Neural cell (in vitro differentiated cells): ENCODE results near the gene CYP2E1. TPM values are rescaled to one million over a fixed set of nuclear protein-coding genes. Genes with fewer than 3 reads are reported as not detected.

ENCODE experiments used
- H2AFZ ChIP-seq: fragments of 200-600, 300-800 bp; sonication (generic), shearing (Covaris generic); 2 replicates; pipeline ENCODE4 v1.6.0; 2014; ENCODE audit warnings: low read depth, mild to moderate bottlenecking, antibody characterized with exemption, low read length, moderate library complexity
- H3F3A ChIP-seq: fragments of 200-600 bp; shearing (Covaris generic); 2 replicates; pipeline ENCODE4 v1.6.1; 2016; ENCODE audit warnings: mild to moderate bottlenecking, moderate library complexity, mixed read lengths, antibody characterized with exemption, low read length; ENCODE audit not compliant: insufficient read depth, poor library complexity, severe bottlenecking
- H3K27ac ChIP-seq: fragments of 200-600, 300-800 bp; sonication (generic), shearing (Covaris generic); 2 replicates; pipeline ENCODE4 v1.5.1; 2014; ENCODE audit warnings: mild to moderate bottlenecking, low read length, moderate library complexity
- H3K27me3 ChIP-seq: fragments of 300-800, 200-600 bp; sonication (generic), shearing (Covaris generic); 2 replicates; pipeline ENCODE4 v1.6.0; 2014; ENCODE audit warnings: mild to moderate bottlenecking, low read depth, low read length, moderate library complexity; ENCODE audit not compliant: insufficient read depth
- H3K36me3 ChIP-seq: fragments of 300-800, 200-600 bp; sonication (generic), shearing (Covaris generic); 2 replicates; pipeline ENCODE4 v1.5.1; 2014; ENCODE audit warnings: mild to moderate bottlenecking, antibody characterized with exemption, low read length, moderate library complexity; ENCODE audit not compliant: insufficient read depth
- H3K4me2 ChIP-seq: fragments of 300-800, 200-600 bp; sonication (generic), shearing (Covaris generic); 2 replicates; pipeline ENCODE4 v1.6.0; 2014; ENCODE audit warnings: mild to moderate bottlenecking, low read length
- H3K4me3 ChIP-seq: fragments of 300-800, 200-600 bp; sonication (generic), shearing (Covaris generic); 2 replicates; pipeline ENCODE4 v1.5.1; 2014; ENCODE audit warnings: mild to moderate bottlenecking, low read length, moderate library complexity
- H3K79me2 ChIP-seq: fragments of 200-600 bp; shearing (Covaris generic); replicated peaks from 2 replicates; pipeline ENCODE4 v1.6.0; 2014; ENCODE audit warnings: mild to moderate bottlenecking, low read length, moderate library complexity; ENCODE audit not compliant: insufficient read depth
- H3K9ac ChIP-seq: fragments of 300-800, 200-600 bp; sonication (generic), shearing (Covaris generic); 2 replicates; pipeline ENCODE4 v1.6.1; 2016; ENCODE audit warnings: mild to moderate bottlenecking, low read length, mixed read lengths
- H3K9me2 ChIP-seq: fragments of 200-600 bp; shearing (Covaris generic); 2 replicates; pipeline ENCODE4 v1.6.1; 2016; ENCODE audit warnings: mild to moderate bottlenecking, low read length, mixed read lengths; ENCODE audit not compliant: insufficient read depth
- H3K9me3 ChIP-seq: fragments of 200-600, 300-800 bp; sonication (generic), shearing (Covaris generic); 2 replicates; pipeline ENCODE4 v1.6.1; 2016; ENCODE audit warnings: mild to moderate bottlenecking, mixed run types, low read length, moderate library complexity, mixed read lengths
- H4K20me1 ChIP-seq: fragments of 200-600 bp; shearing (Covaris generic); 2 replicates; pipeline ENCODE4 v1.6.1; 2016; ENCODE audit warnings: mild to moderate bottlenecking, mixed run types; ENCODE audit not compliant: insufficient read depth
- CTCF ChIP-seq: fragments of 450-650 bp; IDR thresholded peaks from 2 replicates; pipeline ENCODE4 v1.5.1; 2014; ENCODE audit warnings: antibody characterized with exemption, mild to moderate bottlenecking, moderate library complexity; ENCODE audit not compliant: poor library complexity, severe bottlenecking
- EP300 ChIP-seq: fragments of 450-650 bp; conservative IDR thresholded peaks from 2 replicates; pipeline ENCODE4 v1.6.1; 2014; ENCODE audit warnings: antibody characterized with exemption, mild to moderate bottlenecking, moderate library complexity; ENCODE audit not compliant: poor library complexity, severe bottlenecking
- EZH2 ChIP-seq: fragments of 200-600, 300-800 bp; shearing (Covaris generic), sonication (generic); IDR thresholded peaks from 2 replicates; pipeline ENCODE4 v1.6.1; 2014; ENCODE audit warnings: antibody characterized with exemption, low read length, borderline replicate concordance, mild to moderate bottlenecking; ENCODE audit not compliant: insufficient read depth, poor library complexity, severe bottlenecking
- MXI1 ChIP-seq: fragments of 450-650 bp; conservative IDR thresholded peaks from 2 replicates; pipeline ENCODE4 v1.6.1; 2014; ENCODE audit warnings: antibody characterized with exemption, mild to moderate bottlenecking; ENCODE audit not compliant: poor library complexity, severe bottlenecking
- POLR2AphosphoS5 ChIP-seq: IDR thresholded peaks from 2 replicates; pipeline ENCODE4 v1.6.1; 2012
- RAD21 ChIP-seq: fragments of 450-650 bp; conservative IDR thresholded peaks from 2 replicates; pipeline ENCODE4 v1.6.1; 2014; ENCODE audit warnings: antibody characterized with exemption, mild to moderate bottlenecking, moderate library complexity
- SMC3 ChIP-seq: fragments of 450-650 bp; conservative IDR thresholded peaks from 2 replicates; pipeline ENCODE4 v1.6.1; 2014; ENCODE audit warnings: antibody characterized with exemption, mild to moderate bottlenecking, moderate library complexity; ENCODE audit not compliant: poor library complexity
- TAF1 ChIP-seq: IDR thresholded peaks from 2 replicates; pipeline ENCODE4 v1.6.1; 2012; ENCODE audit warnings: low read depth
- polyA plus RNA-seq: library from polyadenylated mRNA; depleted of rRNA; stranded (reverse); fragments of >200 nt; gene quantifications from 2 replicates; pipeline ENCODE4 v1.2.3, GENCODE V29; 2014
- TF ChIP-seq, protein P1 (sequence below): IDR thresholded peaks from 2 replicates; pipeline ENCODE4 v1.6.1; 2012; ENCODE audit warnings: borderline replicate concordance

The CYP2E1 gene
- polyA plus RNA-seq, 1 donor from 2014 or later, result 1.7 TPM

GRCh38 chr10:133487085-133487484, 40.1 kb upstream of the CYP2E1 start:
- Histone ChIP-seq H3K79me2 (no peaks in the 10 kb centered on the region), H3K9me2 (no peaks in the 10 kb centered on the region), H3K27ac (no peak overlapping the region), H3F3A (no peaks in the 10 kb centered on the region), H4K20me1 (no peaks in the 10 kb centered on the region), H3K9me3 (peaks cover 12% of the 10 kb centered on the region), H3K9ac (no peak overlapping the region), H3K4me3 (no peak overlapping the region), H2AFZ (no peak overlapping the region), H3K27me3 (no peaks in the 10 kb centered on the region), H3K36me3 (no peaks in the 10 kb centered on the region), H3K4me2 (no peak overlapping the region)
- TF ChIP-seq CTCF (no peak), EZH2 (no peak), POLR2AphosphoS5 (no peak), TAF1 (no peak), EP300 (no peak), SMC3 (no peak), RAD21 (no peak), MXI1 (no peak)
- TF ChIP-seq, protein P1, sequence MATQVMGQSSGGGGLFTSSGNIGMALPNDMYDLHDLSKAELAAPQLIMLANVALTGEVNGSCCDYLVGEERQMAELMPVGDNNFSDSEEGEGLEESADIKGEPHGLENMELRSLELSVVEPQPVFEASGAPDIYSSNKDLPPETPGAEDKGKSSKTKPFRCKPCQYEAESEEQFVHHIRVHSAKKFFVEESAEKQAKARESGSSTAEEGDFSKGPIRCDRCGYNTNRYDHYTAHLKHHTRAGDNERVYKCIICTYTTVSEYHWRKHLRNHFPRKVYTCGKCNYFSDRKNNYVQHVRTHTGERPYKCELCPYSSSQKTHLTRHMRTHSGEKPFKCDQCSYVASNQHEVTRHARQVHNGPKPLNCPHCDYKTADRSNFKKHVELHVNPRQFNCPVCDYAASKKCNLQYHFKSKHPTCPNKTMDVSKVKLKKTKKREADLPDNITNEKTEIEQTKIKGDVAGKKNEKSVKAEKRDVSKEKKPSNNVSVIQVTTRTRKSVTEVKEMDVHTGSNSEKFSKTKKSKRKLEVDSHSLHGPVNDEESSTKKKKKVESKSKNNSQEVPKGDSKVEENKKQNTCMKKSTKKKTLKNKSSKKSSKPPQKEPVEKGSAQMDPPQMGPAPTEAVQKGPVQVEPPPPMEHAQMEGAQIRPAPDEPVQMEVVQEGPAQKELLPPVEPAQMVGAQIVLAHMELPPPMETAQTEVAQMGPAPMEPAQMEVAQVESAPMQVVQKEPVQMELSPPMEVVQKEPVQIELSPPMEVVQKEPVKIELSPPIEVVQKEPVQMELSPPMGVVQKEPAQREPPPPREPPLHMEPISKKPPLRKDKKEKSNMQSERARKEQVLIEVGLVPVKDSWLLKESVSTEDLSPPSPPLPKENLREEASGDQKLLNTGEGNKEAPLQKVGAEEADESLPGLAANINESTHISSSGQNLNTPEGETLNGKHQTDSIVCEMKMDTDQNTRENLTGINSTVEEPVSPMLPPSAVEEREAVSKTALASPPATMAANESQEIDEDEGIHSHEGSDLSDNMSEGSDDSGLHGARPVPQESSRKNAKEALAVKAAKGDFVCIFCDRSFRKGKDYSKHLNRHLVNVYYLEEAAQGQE, result no peak

DNA sequence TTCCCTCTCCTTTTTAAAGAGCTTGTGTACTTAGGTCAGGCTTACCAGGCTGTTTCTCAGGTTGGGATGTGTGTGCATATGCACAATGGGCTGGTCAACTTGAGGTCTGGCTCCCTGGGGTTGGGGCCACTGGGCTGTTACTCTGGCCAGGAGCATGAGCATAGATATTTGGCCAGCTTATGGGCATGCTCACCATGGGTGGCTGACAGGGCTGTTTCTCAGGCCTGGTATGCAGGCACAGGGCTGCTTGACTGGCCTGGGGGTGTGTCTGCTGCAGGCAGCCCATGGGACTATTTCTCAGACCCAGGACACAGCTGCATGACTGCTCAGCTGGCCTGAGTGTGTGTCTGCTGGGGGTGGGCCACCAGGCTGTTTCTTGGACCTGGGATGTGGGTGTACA, 38.8 kb upstream of the CYP2E1 start:
- Histone ChIP-seq H4K20me1 (no peaks in the 10 kb centered on the region), H3K4me2 (no peak overlapping the region), H3F3A (no peaks in the 10 kb centered on the region), H3K9me3 (peaks cover 12% of the 10 kb centered on the region), H3K27ac (no peak overlapping the region), H3K9ac (no peak overlapping the region), H3K79me2 (no peaks in the 10 kb centered on the region), H3K4me3 (no peak overlapping the region), H2AFZ (no peak overlapping the region), H3K27me3 (no peaks in the 10 kb centered on the region), H3K36me3 (no peaks in the 10 kb centered on the region), H3K9me2 (no peaks in the 10 kb centered on the region)
- TF ChIP-seq MXI1 (no peak), EP300 (no peak), EZH2 (no peak), TAF1 (no peak), RAD21 (no peak), POLR2AphosphoS5 (no peak), SMC3 (no peak), CTCF (no peak)
- TF ChIP-seq, protein P1, result no peak
